Upper lobe of left lung (tissue), 4 donors: ENCODE data around the gene CHST11.

Experiments used
- POLR2A ChIP-seq, 4 donors: fragments of 450-650 bp; IDR thresholded peaks; one replicate each; pipeline ENCODE4 v1.5.1; 2016 to 2017; ENCODE audit warnings: antibody characterized with exemption in 4 of 4, mild to moderate bottlenecking in 2 of 4
- POLR2AphosphoS5 ChIP-seq, 2 donors: sonication (generic); formaldehyde crosslinking; IDR thresholded peaks; one replicate each; pipeline ENCODE4 v1.5.1; 2017; ENCODE audit warnings: antibody characterized with exemption in 2 of 2
- TF ChIP-seq, protein P1 (sequence below), 6 experiments: fragments of 450-650 bp in 4 of 6; fragments of 200-600 bp in 2 of 6; sonication (generic) in 2 of 6; IDR thresholded peaks; one replicate each; pipeline ENCODE4 v1.5.1; 2016 to 2019; ENCODE audit warnings: antibody characterized with exemption in 6 of 6

DNA sequence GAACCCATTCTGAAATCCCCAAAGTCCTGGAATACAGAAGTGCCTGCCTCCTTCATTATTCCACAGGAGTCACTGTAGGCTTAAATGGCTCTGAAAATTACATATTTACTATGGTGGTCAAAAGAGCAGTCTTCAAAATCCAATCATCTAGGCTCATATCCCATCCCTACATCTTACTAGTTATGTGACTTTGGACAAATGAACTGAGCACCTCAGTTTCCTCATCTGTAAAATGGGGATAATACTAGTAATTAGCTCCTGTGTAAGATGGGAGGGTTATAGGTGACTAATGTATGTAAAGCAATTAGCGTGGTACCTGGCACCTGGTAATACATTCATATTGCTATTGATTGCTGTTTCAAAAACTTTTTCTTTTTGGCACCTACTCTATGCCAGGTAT, 243.6 kb downstream of the CHST11 start:
- TF ChIP-seq, protein P1, sequence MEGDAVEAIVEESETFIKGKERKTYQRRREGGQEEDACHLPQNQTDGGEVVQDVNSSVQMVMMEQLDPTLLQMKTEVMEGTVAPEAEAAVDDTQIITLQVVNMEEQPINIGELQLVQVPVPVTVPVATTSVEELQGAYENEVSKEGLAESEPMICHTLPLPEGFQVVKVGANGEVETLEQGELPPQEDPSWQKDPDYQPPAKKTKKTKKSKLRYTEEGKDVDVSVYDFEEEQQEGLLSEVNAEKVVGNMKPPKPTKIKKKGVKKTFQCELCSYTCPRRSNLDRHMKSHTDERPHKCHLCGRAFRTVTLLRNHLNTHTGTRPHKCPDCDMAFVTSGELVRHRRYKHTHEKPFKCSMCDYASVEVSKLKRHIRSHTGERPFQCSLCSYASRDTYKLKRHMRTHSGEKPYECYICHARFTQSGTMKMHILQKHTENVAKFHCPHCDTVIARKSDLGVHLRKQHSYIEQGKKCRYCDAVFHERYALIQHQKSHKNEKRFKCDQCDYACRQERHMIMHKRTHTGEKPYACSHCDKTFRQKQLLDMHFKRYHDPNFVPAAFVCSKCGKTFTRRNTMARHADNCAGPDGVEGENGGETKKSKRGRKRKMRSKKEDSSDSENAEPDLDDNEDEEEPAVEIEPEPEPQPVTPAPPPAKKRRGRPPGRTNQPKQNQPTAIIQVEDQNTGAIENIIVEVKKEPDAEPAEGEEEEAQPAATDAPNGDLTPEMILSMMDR (IDR thresholded peaks at IDR 0.05): no peak
- no peak for TF ChIP-seq POLR2AphosphoS5 (IDR thresholded peaks at IDR 0.05)
- TF ChIP-seq POLR2A (IDR thresholded peaks at IDR 0.05): no peak
